GM23338 (cell line): Measurements from ENCODE around the gene TWF2. TPM values are rescaled to one million over a fixed set of nuclear protein-coding genes. Genes with fewer than 3 reads are reported as not detected.
A peak's percentile ranks its signal among the peaks of the same experiment; 100 is the strongest.

Source experiments
- ATAC-seq: fragments of 200-7000 bp; cut with Tn5 transposase; 3 replicates; pipeline ENCODE4 v1.9.1; 2020
- DNase-seq: peaks from one replicate; pipeline ENCODE4 v3.0.0-alpha.2; 2015; ENCODE audit warnings: low spot score
- H2AFZ ChIP-seq: fragments of 200-600 bp; sonication (generic); 2 replicates; pipeline ENCODE4 v1.8.0; 2016; ENCODE audit warnings: antibody characterized with exemption, mild to moderate bottlenecking, moderate library complexity
- H3F3A ChIP-seq: fragments of 200-600 bp; sonication (generic); replicated peaks from 2 replicates; pipeline ENCODE4 v1.8.0; 2017; ENCODE audit warnings: antibody characterized with exemption, mixed run types, low read depth
- H3K27ac ChIP-seq: fragments of 200-600 bp; sonication (generic); 2 replicates; pipeline ENCODE4 v1.6.1; 2016; ENCODE audit warnings: low read depth
- H3K27me3 ChIP-seq: fragments of 200-600 bp; sonication (generic); 2 replicates; pipeline ENCODE4 v1.8.0; 2016; ENCODE audit warnings: mild to moderate bottlenecking, mixed run types, moderate library complexity; ENCODE audit not compliant: insufficient read depth
- H3K36me3 ChIP-seq: fragments of 200-600 bp; sonication (generic); 2 replicates; pipeline ENCODE4 v1.8.0; 2016; ENCODE audit warnings: mild to moderate bottlenecking; ENCODE audit not compliant: insufficient read depth
- H3K4me1 ChIP-seq: fragments of 200-600 bp; sonication (generic); 2 replicates; pipeline ENCODE4 v1.8.0; 2016; ENCODE audit warnings: mild to moderate bottlenecking, moderate library complexity; ENCODE audit not compliant: insufficient read depth
- H3K4me2 ChIP-seq: fragments of 200-600 bp; sonication (generic); 2 replicates; pipeline ENCODE4 v1.7.1; 2017; ENCODE audit warnings: mixed run types
- H3K4me3 ChIP-seq: fragments of 200-600 bp; sonication (generic); 2 replicates; pipeline ENCODE4 v1.6.1; 2016; ENCODE audit warnings: mixed run types
- H3K79me2 ChIP-seq: fragments of 200-600 bp; sonication (generic); replicated peaks from 2 replicates; pipeline ENCODE4 v1.8.0; 2017; ENCODE audit warnings: mild to moderate bottlenecking; ENCODE audit not compliant: insufficient read depth
- H3K9me2 ChIP-seq: fragments of 200-600 bp; sonication (generic); 2 replicates; pipeline ENCODE4 v1.8.0; 2017; ENCODE audit not compliant: insufficient read depth
- H4K20me1 ChIP-seq: fragments of 200-600 bp; sonication (generic); replicated peaks from 2 replicates; pipeline ENCODE4 v1.8.0; 2017; ENCODE audit warnings: mild to moderate bottlenecking; ENCODE audit not compliant: insufficient read depth
- H3K27ac Mint-ChIP-seq: 2 replicates; pipeline ENCODE4 v1.8.0; 2020; ENCODE audit warnings: inconsistent platforms, mild to moderate bottlenecking, moderate library complexity, mixed read lengths
- H3K27me3 Mint-ChIP-seq: 3 replicates; pipeline ENCODE4 v1.8.0; 2022; ENCODE audit warnings: low read depth, mild to moderate bottlenecking, moderate library complexity, mixed read lengths, inconsistent platforms; ENCODE audit not compliant: insufficient read depth, poor library complexity
- H3K36me3 Mint-ChIP-seq: 3 replicates; pipeline ENCODE4 v1.8.0; 2021; ENCODE audit warnings: low read depth, mild to moderate bottlenecking, inconsistent platforms, moderate library complexity, mixed read lengths
- H3K4me1 Mint-ChIP-seq: 3 replicates; pipeline ENCODE4 v1.8.0; 2020; ENCODE audit warnings: mild to moderate bottlenecking, inconsistent platforms, mixed read lengths
- H3K4me3 Mint-ChIP-seq: 3 replicates; pipeline ENCODE4 v1.8.0; 2021; ENCODE audit warnings: moderate library complexity, mild to moderate bottlenecking, inconsistent platforms, mixed read lengths
- H3K9me3 Mint-ChIP-seq: 3 replicates; pipeline ENCODE4 v1.8.0; 2020; ENCODE audit warnings: moderate library complexity, mild to moderate bottlenecking, inconsistent platforms, mixed read lengths
- CREB1 ChIP-seq: fragments of 250-450 bp; sonication (Bioruptor Pico); IDR thresholded peaks from 2 replicates; pipeline ENCODE4 v1.5.0; 2020; ENCODE audit warnings: low read depth, mild to moderate bottlenecking, moderate library complexity
- EZH2 ChIP-seq: fragments of 200-600 bp; sonication (generic); IDR thresholded peaks from one replicate; pipeline ENCODE4 v1.8.0; 2017; ENCODE audit warnings: antibody characterized with exemption, mild to moderate bottlenecking, low read depth; ENCODE audit not compliant: unreplicated experiment
- EZH2phosphoT487 ChIP-seq: fragments of 200-600 bp; sonication (generic); IDR thresholded peaks from one replicate; pipeline ENCODE4 v1.8.1; 2018; ENCODE audit warnings: antibody characterized with exemption; ENCODE audit not compliant: unreplicated experiment
- JUNB ChIP-seq: IDR thresholded peaks from one replicate; pipeline ENCODE4 v1.6.1; 2016; ENCODE audit warnings: antibody characterized with exemption; ENCODE audit not compliant: unreplicated experiment
- NANOG ChIP-seq: IDR thresholded peaks from 2 replicates; pipeline ENCODE4 v1.6.1; 2016; ENCODE audit warnings: antibody characterized with exemption, borderline replicate concordance
- POLR2AphosphoS5 ChIP-seq: IDR thresholded peaks from 2 replicates; pipeline ENCODE4 v1.6.1; 2016; ENCODE audit warnings: antibody characterized with exemption, low read depth
- STAT1 ChIP-seq: IDR thresholded peaks from one replicate; pipeline ENCODE4 v1.6.1; 2016; ENCODE audit warnings: antibody characterized with exemption; ENCODE audit not compliant: unreplicated experiment
- ZNF331 ChIP-seq: fragments of 250-450 bp; sonication (Bioruptor Pico); IDR thresholded peaks from 2 replicates; pipeline ENCODE4 v1.5.0; 2020; ENCODE audit warnings: low read depth, mild to moderate bottlenecking, moderate library complexity
- polyA plus RNA-seq: library from polyadenylated mRNA; unstranded; fragments of >200 nt; fragmentation: Nextera tagmentation; extraction: Ambion mirVana; gene quantifications from 2 replicates; pipeline ENCODE4 v1.2.1, GENCODE V29; 2016
- total RNA-seq: library from RNA; depleted of rRNA; stranded (reverse); fragments of >200 nt; shearing (Covaris generic); gene quantifications from 2 replicates; pipeline ENCODE4 v1.2.3, GENCODE V29; 2014
- TF ChIP-seq, protein P1 (sequence below): fragments of 250-450 bp; sonication (Bioruptor Pico); IDR thresholded peaks from 2 replicates; pipeline ENCODE4 v1.5.0; 2020; ENCODE audit warnings: mild to moderate bottlenecking, moderate library complexity

TWF2 gene
- total and polyA plus RNA-seq, 2 experiments from 2014 or later = 38.9 to 120 TPM

DNA sequence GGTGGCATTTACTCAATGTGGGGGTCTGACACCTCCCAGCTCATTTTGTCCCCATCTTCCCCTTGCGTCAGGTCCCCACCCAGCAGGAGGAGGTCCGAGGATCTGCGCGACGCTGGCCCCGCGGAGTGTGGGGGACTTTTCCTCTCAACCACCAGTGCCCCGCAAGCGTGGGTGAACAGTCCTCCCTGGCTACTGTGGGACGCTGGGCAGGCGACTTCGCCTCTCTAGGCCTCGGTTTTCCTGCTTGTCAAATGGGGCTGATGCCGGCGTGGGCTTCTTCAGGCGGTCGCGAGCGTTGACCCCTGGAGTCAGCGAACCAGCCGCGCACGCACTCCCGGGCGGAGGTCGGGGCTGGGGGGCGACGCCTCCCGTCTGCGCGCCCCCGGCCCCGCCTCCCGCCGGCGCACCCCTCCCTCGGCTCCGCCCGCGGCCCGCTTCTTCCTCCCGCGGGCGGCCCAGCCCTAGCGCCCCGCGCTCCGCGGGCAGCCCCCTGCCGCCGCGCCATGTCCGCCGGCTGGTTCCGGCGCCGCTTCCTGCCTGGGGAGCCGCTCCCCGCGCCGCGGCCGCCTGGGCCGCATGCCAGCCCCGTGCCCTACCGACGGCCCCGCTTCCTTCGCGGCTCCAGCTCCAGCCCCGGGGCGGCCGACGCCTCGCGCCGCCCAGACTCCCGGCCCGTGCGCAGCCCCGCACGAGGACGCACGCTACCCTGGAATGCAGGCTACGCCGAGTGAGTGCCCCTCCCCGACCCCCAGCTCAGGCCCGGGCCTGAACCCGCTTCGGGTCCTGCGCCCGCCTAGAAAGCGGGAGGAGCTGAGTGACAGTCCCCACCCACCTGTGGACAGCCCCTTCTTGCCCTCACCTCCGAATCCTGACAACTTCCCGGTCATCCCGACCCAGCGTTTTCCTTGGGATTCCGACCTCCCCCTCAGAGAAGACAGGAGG lies 6.6 kb upstream of the TWF2 start, which contains the start of gene PPM1M:
Gene PPM1M, plus strand, starts transcription at position 438 of the 942 bp plus-strand sequence. Its CDS starts 66 bp downstream, at position 504.
- H3K4me1 ChIP-seq = peaks cover 11% of the 10 kb centered on the region; the same call in 1 of the 2 replicates
- H3K4me2 ChIP-seq = peak within 1 kb of the TSS; percentile 90
- H3K9me2 ChIP-seq = no peaks in the 10 kb centered on the region
- ATAC-seq (peak; percentile 83), DNase-seq (peak; percentile 83)
- TF ChIP-seq JUNB (no peak), EZH2 (peak; percentile 56)
- no peaks in the 10 kb centered on the region; the same call in 1 of the 2 replicates for H4K20me1 ChIP-seq
- H3K4me3 ChIP-seq = peak within 1 kb of the TSS; percentile 74
- no peak within 1 kb of the TSS for H3K27ac ChIP-seq
- Mint-ChIP-seq H3K27ac (no peak within 1 kb of the TSS), H3K9me3 (peaks cover 6% of the 10 kb centered on the region; the same call in 2 of the 3 replicates), H3K4me1 (peaks cover 11% of the 10 kb centered on the region), H3K27me3 (peaks cover 52% of the 10 kb centered on the region), H3K4me3 (peak within 1 kb of the TSS; percentile 70), H3K36me3 (peaks cover 5% of the 10 kb centered on the region; the same call in 2 of the 3 replicates)
- no peaks in the 10 kb centered on the region for H3K36me3 ChIP-seq
- no peaks in the 10 kb centered on the region for H3K79me2 ChIP-seq
- H2AFZ ChIP-seq = peak within 1 kb of the TSS; percentile 92
- H3F3A ChIP-seq = 0 out of 2 replicates have a peak, but pooled peaks cover 3% of the 10 kb centered on the region
- peaks cover 44% of the 10 kb centered on the region for H3K27me3 ChIP-seq

GRCh38 chr3:52243791-52244628 lies 5.1 kb upstream of the TWF2 start:
- no peak overlapping the region for H3K4me2 ChIP-seq

More at GRCh38 chr3:52243791-52244628, 5.1 kb upstream of the TWF2 start:
- no peak for DNase-seq
- no peaks in the 10 kb centered on the region for H3K36me3 ChIP-seq
- Mint-ChIP-seq H3K27me3 (peaks cover 55% of the 10 kb centered on the region), H3K4me1 (peaks cover 22% of the 10 kb centered on the region), H3K4me3 (0 out of 3 replicates have a peak overlapping the region, but pooled peaks have one; percentile 65), H3K9me3 (peaks cover 6% of the 10 kb centered on the region; the same call in 2 of the 3 replicates), H3K36me3 (peaks cover 12% of the 10 kb centered on the region; the same call in 2 of the 3 replicates), H3K27ac (no peak overlapping the region)
- TF ChIP-seq ZNF331 (no peak), JUNB (no peak), EZH2phosphoT487 (no peak), POLR2AphosphoS5 (no peak), NANOG (no peak), STAT1 (no peak), CREB1 (CRISPR knock-in tag) (no peak), EZH2 (no peak)
- TF ChIP-seq, protein P1, sequence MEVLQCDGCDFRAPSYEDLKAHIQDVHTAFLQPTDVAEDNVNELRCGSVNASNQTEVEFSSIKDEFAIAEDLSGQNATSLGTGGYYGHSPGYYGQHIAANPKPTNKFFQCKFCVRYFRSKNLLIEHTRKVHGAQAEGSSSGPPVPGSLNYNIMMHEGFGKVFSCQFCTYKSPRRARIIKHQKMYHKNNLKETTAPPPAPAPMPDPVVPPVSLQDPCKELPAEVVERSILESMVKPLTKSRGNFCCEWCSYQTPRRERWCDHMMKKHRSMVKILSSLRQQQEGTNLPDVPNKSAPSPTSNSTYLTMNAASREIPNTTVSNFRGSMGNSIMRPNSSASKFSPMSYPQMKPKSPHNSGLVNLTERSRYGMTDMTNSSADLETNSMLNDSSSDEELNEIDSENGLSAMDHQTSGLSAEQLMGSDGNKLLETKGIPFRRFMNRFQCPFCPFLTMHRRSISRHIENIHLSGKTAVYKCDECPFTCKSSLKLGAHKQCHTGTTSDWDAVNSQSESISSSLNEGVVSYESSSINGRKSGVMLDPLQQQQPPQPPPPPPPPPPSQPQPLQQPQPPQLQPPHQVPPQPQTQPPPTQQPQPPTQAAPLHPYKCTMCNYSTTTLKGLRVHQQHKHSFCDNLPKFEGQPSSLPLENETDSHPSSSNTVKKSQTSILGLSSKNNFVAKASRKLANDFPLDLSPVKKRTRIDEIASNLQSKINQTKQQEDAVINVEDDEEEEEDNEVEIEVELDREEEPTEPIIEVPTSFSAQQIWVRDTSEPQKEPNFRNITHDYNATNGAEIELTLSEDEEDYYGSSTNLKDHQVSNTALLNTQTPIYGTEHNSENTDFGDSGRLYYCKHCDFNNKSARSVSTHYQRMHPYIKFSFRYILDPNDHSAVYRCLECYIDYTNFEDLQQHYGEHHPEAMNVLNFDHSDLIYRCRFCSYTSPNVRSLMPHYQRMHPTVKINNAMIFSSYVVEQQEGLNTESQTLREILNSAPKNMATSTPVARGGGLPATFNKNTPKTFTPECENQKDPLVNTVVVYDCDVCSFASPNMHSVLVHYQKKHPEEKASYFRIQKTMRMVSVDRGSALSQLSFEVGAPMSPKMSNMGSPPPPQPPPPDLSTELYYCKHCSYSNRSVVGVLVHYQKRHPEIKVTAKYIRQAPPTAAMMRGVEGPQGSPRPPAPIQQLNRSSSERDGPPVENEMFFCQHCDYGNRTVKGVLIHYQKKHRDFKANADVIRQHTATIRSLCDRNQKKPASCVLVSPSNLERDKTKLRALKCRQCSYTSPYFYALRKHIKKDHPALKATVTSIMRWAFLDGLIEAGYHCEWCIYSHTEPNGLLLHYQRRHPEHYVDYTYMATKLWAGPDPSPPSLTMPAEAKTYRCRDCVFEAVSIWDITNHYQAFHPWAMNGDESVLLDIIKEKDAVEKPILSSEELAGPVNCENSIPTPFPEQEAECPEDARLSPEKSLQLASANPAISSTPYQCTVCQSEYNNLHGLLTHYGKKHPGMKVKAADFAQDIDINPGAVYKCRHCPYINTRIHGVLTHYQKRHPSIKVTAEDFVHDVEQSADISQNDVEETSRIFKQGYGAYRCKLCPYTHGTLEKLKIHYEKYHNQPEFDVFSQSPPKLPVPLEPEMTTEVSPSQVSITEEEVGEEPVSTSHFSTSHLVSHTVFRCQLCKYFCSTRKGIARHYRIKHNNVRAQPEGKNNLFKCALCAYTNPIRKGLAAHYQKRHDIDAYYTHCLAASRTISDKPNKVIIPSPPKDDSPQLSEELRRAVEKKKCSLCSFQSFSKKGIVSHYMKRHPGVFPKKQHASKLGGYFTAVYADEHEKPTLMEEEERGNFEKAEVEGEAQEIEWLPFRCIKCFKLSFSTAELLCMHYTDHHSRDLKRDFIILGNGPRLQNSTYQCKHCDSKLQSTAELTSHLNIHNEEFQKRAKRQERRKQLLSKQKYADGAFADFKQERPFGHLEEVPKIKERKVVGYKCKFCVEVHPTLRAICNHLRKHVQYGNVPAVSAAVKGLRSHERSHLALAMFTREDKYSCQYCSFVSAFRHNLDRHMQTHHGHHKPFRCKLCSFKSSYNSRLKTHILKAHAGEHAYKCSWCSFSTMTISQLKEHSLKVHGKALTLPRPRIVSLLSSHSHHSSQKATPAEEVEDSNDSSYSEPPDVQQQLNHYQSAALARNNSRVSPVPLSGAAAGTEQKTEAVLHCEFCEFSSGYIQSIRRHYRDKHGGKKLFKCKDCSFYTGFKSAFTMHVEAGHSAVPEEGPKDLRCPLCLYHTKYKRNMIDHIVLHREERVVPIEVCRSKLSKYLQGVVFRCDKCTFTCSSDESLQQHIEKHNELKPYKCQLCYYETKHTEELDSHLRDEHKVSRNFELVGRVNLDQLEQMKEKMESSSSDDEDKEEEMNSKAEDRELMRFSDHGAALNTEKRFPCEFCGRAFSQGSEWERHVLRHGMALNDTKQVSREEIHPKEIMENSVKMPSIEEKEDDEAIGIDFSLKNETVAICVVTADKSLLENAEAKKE (CRISPR knock-in tag) = no peak
- no peaks in the 10 kb centered on the region; the same call in 1 of the 2 replicates for H4K20me1 ChIP-seq
- no peak overlapping the region for H3K27ac ChIP-seq
- peaks cover 4% of the 10 kb centered on the region; the same call in 1 of the 2 replicates for H3K79me2 ChIP-seq
- no peak overlapping the region for H3K4me3 ChIP-seq
- H3F3A ChIP-seq = peaks cover 8% of the 10 kb centered on the region; the same call in 1 of the 2 replicates
- no peak for ATAC-seq
- H3K27me3 ChIP-seq = peaks cover 44% of the 10 kb centered on the region
- H3K9me2 ChIP-seq = no peaks in the 10 kb centered on the region
- H3K4me1 ChIP-seq = peaks cover 21% of the 10 kb centered on the region
- no peak overlapping the region for H2AFZ ChIP-seq
